ELF-1 (cell line): ENCODE results near the gene TCF12.
"Not testable (repeated sequence)": the region's sequence is repeated elsewhere in the genome, so short reads cannot be mapped to it uniquely, and the experiment has no call there.

ENCODE experiments used
- DNase-seq: peaks from one replicate; pipeline ENCODE4 v3.0.0-alpha.2; 2016; ENCODE audit warnings: low read depth, low spot score

Gene TCF12

DNA sequence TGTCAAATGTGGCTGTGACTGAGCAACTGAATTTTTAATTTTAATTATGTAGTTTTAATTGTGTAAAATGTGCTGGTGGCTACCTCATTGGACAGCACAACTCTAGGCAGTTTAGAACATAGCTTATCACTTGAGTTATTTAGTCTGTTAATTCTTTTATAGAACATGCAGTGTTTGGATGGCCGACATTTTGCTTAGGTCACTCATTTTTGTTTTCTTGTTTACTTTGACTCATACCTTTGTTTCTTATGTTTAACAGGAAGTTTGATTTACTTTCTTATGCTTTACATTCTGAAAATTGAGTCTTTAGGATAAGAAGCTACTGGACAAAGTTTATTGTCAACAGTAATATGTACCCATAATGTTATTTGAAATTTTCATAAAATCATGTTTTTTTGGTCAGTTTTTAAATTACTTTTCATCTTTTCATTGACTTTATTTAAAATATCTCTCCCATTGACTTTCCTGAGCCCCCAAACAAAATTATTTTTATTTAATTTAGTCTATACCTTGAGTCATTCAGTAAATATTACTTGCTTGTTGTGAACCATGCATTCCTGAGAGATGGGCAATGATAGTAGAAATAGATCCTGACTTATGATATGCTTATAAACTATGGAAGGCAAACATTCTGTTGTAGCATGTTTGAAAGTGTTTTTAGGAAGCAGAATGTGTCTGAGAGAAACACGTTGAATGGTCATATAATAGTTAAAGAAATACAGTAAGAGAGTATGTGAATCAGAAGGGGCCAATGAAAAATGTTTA is 60.6 kb downstream of the TCF12 start:
- no peak for DNase-seq

DNA sequence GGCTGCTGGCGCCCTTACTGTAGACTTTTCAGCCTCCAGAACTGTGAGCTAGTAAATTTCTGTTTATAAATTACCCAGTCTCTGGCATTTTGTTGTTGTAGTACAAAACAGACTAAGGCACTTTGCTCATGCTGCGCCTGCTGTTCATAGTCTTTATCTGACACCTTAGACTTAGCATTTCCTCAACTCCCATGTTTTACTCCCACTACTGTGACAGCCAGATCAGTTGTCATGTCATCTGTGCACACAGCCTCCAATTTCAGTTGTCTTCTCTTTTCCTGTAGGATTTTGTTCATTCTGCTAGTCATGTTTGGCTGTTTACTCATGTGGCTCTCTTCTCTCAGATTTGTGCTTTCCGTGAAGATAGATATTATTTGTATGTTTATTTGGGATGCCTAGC is 62.0 kb downstream of the TCF12 start:
- DNase-seq: no peak

DNA sequence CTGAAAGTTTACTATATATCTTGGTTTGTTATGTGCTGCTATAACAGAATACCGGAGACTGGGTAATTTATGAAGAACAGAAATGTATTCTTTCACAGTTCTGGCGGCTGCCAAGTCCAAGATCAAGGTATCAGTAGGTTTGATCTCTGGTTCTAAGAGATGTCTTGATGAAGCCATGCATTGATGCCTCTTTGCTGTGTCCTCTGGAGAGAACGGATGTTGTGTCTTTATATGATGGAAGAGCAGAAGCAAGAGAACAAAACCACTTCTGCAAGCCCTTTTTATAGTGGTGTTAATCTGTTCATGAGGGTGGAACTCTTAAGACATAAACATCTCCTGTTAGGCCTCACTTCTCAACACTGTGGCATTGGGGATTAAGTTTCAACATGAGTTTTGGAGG is 62.7 kb downstream of the TCF12 start:
- no peak for DNase-seq

DNA sequence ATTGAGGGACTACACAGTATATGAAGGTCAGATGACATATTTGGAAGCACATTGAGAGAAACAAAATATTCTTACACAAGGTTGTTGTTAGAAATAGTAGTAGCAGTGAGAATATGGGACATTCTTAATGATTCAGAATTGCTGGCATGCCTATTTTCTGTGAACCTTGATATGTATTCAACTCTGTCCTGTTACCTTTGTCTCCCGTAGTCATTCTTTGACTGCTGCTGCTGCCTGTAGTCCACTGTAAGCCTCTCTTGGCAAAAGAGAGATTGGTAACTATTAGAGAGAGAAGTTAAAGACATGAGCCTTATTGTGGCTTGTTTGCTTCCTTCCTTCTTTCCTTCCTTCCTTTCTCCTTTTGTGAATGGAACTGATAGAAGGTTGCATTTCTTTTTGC is 64.5 kb downstream of the TCF12 start:
- no peak for DNase-seq

DNA sequence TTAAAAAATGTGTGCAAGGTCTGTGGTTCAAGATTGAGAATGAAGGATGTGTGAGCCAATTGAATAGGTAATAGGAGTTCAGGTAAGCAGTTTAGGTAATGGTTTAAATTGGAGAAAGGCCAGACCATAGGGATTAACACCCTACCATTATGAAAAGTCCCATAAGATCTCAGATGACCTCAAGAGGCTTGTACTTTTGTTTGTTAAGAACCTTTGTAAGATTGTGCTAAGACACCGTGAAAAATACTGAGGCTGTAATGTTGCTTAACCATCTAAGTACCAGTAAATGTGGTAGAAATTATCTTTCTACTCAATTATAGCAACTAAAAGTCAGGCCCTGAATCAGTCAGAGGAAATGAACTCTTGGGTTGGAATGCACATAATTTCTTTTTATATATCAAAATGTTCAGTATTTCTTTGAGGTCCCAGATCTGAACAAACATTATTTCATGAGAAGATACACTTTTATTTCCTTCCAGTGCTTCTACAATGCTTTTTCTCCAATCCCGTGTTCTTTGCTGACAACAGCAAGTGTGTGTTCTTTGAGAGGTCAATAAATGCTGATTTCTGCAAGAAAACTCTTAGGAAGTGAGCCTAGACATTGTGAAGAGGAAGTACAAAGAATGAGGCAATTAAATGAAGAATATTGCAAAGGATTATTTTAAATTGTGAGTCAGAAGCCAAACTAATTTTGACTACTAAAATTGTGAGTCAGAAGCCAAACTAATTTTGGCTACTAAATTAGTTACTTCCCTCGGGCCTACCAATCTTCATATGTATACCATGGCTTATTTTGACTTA is 66.4 kb downstream of the TCF12 start:
- no peak for DNase-seq

DNA sequence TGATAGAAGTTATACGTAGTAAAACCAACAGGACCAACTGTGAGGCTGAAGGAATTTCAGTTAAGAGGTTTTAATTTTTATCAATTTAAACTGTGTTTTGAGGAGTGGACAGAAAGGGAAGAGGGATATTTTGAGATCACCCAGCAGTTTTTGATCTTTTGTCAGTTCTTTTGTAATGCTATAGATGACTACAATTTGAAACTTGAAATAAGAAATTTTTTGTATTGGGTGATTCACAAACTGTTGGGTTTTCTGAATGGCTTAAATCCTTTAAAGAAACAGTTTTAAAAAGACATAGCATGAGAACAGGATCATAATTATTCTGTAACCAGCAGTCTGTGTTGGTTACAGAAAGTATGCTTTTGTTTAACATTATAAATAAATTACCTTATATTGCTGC is 67.4 kb downstream of the TCF12 start:
- DNase-seq: no peak

DNA sequence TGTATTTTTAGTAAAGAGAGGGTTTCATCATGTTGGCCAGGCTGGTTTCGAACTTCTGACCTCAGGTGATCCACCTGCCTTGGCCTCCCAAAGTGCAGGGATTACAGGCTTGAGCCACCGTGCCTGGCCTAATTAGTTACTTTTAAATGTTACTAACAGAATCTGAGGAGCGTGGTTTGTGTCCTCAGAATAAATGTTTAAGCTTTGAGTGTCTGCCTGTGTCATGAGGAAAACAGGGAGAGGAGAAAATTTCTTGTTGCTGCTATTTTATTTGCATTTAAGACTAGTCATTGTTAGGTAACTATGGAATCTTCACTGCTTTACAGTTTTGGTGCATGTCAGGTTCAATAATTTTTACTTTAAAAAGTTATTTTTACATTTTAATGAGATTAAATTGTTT is 68.8 kb downstream of the TCF12 start:
- no peak for DNase-seq

DNA sequence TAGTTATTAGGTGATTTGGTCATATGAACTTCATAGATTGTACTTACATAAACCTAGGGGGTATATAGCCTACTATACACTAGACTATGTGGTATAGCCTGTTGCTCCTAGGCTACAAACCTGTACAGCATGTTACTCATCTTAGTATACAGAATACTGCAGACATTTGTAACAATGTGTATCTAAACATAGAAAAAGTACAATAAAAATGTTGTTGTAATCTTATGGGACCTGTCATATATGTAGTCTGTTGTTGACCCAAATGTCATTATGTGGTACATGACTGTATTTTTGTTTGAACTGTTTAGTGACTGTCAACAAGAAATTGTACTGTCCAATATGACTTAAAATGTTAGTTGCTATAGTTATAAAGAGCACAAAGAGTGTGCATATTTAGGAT is 69.8 kb downstream of the TCF12 start:
- DNase-seq: no peak

DNA sequence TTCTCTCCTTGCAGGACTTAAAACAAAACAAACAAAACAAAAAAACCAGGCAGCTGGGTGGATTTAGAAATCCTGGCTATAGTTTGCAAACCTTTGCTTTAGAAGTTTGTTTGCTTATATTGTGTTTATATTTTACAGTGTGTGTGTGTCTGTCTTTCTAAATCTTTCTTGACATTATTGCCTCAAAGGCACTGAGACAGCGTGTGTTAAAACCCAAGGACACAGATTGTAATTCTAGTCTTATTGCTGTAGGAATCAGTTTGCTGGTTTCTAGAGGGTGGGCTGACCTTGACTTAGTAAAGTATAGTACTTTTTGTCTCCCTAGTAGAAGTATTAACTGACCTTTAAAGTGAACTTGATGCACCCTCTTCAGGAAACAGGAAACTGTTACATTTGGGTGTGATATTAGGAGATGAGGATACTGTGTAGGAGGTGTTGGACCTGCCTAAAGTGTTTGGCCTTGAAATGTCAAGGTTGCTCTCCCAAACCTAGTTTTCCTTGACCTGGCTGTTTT is 71.0 kb downstream of the TCF12 start:
- no peak for DNase-seq

DNA sequence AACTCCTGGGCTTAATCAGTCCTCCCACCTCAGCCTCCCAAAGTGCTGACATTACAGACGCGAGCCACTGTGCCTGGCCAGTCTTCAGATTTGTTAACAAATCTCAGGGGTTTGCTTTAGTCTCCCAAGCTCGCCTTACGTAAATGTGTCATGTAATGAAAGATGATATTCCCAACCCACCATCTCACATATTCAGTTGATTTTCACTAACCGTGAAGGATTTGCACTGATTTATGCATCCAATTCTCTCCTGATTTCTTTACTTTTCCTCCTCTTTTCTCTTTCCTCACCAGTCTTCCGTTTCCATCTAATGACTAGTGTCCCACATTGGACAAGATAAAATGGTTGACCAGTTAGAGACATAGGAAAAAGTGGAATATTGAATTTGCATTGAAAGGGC is 72.6 kb downstream of the TCF12 start:
- no peak for DNase-seq

DNA sequence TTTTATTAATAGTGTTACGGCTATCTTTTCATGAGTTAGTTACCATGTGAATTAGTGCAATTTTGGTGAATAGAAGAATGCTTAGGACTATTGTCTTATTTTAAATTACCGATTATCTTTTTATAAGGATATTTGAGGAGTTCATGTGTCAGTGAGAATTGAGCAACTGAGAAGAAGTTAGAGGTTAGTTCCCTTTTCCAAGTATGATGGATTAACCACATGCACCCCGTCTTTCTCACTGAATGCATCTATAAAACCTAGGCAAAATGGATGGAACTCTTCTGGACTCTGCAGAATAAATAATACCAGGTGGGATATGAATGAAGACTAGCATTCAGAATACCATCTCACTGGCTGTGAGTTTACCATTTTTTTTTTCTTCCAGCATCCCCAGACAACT is 74.3 kb downstream of the TCF12 start:
- no peak for DNase-seq

DNA sequence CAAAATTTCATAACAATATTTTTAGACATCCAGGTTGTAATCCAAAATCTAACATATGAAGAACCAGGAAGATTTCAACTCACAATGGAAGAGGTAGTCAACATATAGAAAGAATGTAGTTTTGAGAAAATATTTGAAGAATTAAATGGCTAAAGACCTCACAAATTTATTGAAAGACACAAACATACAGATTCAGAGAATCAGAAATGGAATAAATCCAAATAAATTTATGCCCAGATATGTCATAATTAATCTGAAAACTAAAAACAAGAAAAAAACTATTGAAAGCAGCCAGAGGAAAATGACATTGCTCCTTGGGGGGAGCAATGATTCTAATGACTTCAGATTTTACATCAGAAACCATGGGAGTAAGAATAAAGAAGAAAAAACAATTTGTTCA is 75.8 kb downstream of the TCF12 start:
- DNase-seq: no peak

DNA sequence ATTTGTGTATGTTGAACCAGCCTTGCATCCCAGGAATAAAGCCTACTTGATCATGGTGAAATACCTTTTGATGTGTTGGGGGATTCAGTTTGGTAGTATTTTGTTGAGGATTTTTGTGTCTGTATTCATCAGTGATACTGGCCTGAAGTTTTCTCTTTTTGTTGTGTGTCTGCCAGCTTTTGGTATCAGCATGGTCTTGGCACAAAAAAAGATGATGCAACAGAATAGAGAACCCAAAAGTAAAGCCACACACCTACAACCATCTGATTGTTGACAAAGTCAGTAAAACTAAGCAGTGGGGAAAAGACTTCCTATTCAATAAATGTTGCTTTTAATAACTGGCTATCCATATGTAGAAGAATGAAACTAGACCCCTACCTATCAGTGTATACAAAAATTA is 77.6 kb downstream of the TCF12 start:
- no peak for DNase-seq

DNA sequence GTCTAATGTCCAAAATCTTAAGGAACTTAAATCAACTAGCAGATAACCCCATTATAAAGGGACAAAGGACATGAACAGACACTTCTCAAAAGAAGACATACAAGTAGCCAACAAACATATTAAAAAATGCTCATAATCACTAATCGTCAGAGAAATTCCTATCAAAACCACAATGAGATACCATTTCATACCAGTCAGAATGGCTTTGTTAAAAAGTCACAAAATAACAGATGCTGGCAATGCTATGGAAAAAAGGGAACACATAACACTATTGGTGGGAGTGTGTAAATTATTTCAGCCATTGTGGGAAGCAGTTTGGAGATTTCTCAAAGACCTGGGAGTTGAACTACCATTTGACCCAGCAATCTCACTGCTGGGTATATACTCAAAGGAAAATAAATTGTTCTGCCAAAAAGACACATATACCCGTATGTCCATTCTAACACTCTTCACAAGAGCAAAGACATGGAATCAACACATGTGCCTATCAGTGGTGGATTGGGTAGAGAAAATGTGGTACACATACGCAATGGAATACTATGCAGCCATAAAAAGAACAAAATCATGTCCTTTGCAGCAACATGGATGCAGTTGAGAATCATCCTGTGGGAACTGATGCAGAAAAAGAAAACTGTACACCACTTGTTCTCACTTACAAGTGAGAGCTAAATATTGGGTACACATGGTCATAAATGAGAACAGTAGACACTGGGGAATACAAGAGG is 78.5 kb downstream of the TCF12 start:
- no peak for DNase-seq

DNA sequence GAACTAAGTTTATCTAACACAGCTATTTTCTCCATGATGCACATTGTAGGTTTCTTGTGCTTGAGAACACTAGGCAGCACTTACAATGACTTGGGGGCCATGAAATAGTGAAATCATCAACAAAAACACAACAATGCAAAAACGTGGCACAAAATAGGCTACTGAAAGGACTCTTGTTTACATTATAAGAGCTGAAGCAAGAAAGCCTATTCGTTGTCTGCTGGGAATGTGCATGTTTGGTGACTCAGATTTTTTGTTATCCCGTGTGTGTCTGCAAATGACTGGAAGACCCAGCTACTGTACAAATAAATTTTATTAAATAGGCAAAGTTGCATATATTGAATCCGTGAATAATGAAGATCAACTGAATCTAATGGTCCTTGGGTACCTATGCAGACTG is 85.0 kb downstream of the TCF12 start:
- DNase-seq: no peak

DNA sequence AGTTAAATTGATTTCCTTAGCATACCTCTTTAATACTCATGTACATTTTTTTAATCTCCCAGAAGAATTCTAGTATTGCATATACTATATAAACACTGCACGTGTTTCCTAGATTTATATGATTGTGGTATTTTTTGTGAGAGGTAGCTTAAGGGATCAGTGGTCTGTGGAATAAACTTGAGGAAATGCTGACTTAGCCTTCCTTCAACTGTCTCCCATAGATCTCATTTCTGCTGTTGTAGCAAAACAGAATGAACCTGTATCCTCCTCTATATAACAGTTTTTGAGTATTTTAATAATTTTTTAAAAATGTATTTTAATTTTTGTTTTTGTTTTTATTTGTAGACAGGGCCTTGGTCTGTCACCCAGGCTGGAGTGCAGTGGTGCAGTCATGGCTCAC is 86.8 kb downstream of the TCF12 start:
- no peak for DNase-seq

DNA sequence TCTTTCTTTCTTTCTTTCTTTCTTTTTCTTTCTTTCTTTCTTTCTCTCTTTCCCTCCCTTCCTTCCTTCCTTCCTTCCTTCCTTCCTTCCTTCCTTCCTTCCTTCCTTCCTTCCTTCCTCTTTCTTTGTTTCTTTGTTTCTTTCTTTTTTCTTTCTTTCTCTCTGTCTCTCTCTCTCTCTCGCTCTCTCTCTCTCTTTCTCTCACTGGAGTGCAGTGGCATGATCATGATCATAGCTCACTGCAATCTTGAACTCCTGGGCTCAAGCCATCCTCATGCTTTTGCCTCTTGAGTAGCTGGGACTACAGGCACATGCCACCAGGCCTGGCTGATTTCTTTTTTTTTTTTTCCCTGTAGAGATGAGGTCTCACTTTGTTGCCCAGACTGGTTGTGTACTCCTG is 89.4 kb downstream of the TCF12 start:
- not testable (repeated sequence) for DNase-seq

DNA sequence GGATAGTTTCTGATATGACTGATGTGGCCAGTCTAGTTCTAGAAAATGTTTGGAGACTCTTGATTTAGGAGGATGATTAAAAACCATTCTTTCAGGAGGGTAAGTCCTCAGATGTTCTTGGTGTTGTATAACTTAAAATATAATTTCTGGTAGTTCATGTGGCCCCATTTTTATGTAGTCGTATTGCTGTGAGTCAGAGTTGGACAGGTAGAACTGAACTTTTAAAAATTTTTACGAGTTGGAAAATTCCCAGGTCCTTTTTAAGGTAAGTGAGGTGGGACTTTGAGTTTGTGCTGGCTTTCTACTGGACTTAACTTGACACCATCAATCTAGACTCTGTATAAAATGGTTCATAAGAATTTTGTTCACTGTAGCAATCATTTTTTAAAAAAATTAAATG is 92.3 kb downstream of the TCF12 start:
- DNase-seq: no peak

DNA sequence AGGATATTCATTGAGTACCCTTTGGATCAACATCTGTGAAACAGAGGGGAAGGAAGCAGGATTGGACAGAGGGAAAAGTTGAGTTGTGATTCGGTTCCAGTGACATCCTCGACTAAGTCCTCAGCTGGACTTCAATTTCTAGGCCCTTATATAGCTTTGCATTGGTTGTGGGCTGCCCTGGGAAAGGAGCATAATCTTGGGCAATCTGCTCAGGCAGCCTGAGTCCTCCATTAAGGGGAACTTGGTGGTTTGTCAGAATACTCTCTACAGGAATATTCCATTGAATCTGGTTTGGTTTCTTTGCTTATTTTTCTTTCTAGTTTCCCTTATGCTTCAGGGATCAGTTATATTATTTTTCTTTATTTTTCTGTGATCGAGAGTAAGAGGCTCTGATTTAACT is 94.1 kb downstream of the TCF12 start:
- no peak for DNase-seq

DNA sequence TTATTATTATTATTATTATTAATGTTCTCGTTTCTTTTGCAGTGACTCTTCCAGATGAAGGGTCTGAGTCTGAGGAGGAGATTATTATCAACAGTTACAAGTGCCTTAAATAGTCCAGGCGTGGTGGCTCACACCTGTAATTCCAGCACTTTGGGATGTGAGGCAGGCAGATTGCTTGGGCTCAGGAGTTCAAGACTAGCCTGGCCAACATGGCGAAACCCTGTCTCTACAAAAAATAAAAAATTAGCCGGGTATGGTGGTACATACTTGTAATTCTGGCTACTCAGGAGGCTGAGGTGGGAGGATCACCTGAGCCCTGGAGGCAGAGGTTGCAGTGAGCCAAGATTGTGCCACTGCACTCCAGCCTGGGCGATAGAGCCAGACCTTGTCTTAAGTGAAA is 96.5 kb downstream of the TCF12 start:
- DNase-seq: not testable (repeated sequence)

DNA sequence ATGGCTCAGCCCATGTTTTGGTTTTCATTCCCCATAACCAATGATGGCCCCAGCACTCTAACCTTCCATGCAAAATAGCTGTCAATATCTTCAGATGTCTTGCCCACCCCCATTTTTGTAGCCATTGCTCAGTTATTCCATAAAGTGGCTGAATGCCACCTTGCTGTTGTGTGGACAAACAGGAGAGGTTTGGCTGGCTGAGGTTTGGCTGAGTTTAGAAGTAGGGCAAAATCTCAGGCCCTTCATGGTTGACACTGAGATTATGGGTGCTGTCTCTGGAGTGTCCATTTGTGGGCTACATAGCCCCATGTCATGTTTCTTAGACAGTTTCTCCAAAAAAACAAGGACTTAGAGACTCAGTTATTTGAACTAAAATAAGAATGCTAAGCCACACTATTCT is 96.9 kb downstream of the TCF12 start:
- no peak for DNase-seq

DNA sequence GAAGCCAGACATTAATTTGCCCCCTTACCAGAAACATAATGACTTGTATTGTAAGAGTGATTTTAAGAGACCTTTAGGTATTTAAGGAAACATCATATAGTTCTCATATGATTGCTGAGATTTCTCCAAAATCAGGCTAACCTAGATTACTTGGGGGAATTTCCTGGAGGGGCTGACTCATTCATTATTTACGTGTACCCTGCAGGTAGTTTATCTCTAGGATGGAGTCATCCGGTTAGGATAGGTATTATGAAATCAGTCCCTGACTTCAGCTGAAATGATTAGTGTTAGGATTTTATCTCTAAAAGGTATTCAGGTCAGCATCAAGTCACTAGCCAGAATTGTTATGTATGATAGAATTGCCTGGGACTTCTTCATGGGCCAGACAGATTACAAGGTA is 97.5 kb downstream of the TCF12 start:
- DNase-seq: no peak
